ENCODE measurements around the gene ELF5. TPM values are rescaled to one million over a fixed set of nuclear protein-coding genes. Genes with fewer than 3 reads are reported as not detected.

The ELF5 gene
- total and polyA plus RNA-seq, 2 donors (not counting 1 experiment from before 2014, with no cell fraction given) = not detected

DNA sequence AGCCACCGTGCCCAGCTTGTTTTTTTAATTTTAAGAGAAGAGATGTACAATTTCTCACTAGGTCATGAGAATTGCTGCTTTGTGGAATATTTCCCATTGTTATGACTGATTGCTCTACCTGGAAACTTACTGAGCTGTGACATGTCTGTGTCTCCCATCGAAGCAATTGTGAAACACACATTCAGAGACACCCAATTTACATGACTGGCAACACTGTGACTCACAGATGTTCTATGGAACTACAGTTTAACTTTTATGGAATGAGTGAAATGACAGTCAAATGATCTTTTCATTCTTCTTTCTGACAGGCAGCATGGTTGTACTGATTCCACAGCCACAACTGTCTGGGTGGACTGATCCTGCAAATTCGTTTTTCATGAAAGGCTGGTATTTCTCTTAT, 32.3 kb downstream of the ELF5 start:
- DNase-seq (ENCODE audit: low read depth in 2 of 2) = no peak
- H3K27ac ChIP-seq (ENCODE audit: insufficient read depth, low read length) = no peak overlapping the region
- peaks cover 2% of the 10 kb centered on the region for H3K27me3 ChIP-seq (ENCODE audit: control insufficient read depth, insufficient read depth, low read length)
- no peak for TF ChIP-seq EZH2 (IDR thresholded peaks at IDR 0.05; ENCODE audit: low read length, missing control alignments)
- TF ChIP-seq, protein P1, sequence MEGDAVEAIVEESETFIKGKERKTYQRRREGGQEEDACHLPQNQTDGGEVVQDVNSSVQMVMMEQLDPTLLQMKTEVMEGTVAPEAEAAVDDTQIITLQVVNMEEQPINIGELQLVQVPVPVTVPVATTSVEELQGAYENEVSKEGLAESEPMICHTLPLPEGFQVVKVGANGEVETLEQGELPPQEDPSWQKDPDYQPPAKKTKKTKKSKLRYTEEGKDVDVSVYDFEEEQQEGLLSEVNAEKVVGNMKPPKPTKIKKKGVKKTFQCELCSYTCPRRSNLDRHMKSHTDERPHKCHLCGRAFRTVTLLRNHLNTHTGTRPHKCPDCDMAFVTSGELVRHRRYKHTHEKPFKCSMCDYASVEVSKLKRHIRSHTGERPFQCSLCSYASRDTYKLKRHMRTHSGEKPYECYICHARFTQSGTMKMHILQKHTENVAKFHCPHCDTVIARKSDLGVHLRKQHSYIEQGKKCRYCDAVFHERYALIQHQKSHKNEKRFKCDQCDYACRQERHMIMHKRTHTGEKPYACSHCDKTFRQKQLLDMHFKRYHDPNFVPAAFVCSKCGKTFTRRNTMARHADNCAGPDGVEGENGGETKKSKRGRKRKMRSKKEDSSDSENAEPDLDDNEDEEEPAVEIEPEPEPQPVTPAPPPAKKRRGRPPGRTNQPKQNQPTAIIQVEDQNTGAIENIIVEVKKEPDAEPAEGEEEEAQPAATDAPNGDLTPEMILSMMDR (conservative IDR thresholded peaks at IDR 0.05 in 1 of 2, IDR thresholded peaks at IDR 0.05 in 1 of 2; ENCODE audit: low read depth in 1 of 2, low read length in 2 of 2) = no peak
- H2AFZ ChIP-seq (ENCODE audit: low read length) = no peak overlapping the region
- no peak overlapping the region for H3K4me2 ChIP-seq (ENCODE audit: extremely low read depth, insufficient read depth, low read length)
- H3K4me1 ChIP-seq (ENCODE audit: control insufficient read depth, extremely low read depth, insufficient read depth, low read length) = no peaks in the 10 kb centered on the region
- no peaks in the 10 kb centered on the region for H4K20me1 ChIP-seq (ENCODE audit: control insufficient read depth, extremely low read depth, insufficient read depth, low read length)
- no peaks in the 10 kb centered on the region for H3K9me3 ChIP-seq (ENCODE audit: control insufficient read depth, insufficient read depth, low read depth, low read length)
- no peaks in the 10 kb centered on the region for H3K79me2 ChIP-seq (ENCODE audit: control insufficient read depth, insufficient read depth, low read length)
- no peak overlapping the region for H3K9ac ChIP-seq (ENCODE audit: insufficient read depth, low read length)
- H3K36me3 ChIP-seq (ENCODE audit: control insufficient read depth, insufficient read depth, low read length) = no peaks in the 10 kb centered on the region
- H3K4me3 ChIP-seq (replicated peaks in 1 of 4; ENCODE audit: control extremely low read depth in 1 of 4, insufficient read depth in 1 of 4, low read depth in 3 of 4, low read length in 4 of 4) = no peak overlapping the region

- no peaks in the 10 kb centered on the region for H3K36me3 ChIP-seq (ENCODE audit: control insufficient read depth, insufficient read depth, low read length)
- TF ChIP-seq EZH2 (IDR thresholded peaks at IDR 0.05; ENCODE audit: low read length, missing control alignments) = no peak
- TF ChIP-seq, protein P1 (conservative IDR thresholded peaks at IDR 0.05 in 1 of 2, IDR thresholded peaks at IDR 0.05 in 1 of 2; ENCODE audit: low read depth in 1 of 2, low read length in 2 of 2) = no peak
- H3K27me3 ChIP-seq (ENCODE audit: control insufficient read depth, insufficient read depth, low read length) = peaks cover 2% of the 10 kb centered on the region
- no peak overlapping the region for H3K4me2 ChIP-seq (ENCODE audit: extremely low read depth, insufficient read depth, low read length)
- H3K79me2 ChIP-seq (ENCODE audit: control insufficient read depth, insufficient read depth, low read length) = no peaks in the 10 kb centered on the region
- no peak overlapping the region for H3K4me3 ChIP-seq (replicated peaks in 1 of 4; ENCODE audit: control extremely low read depth in 1 of 4, insufficient read depth in 1 of 4, low read depth in 3 of 4, low read length in 4 of 4)
- H2AFZ ChIP-seq (ENCODE audit: low read length) = no peak overlapping the region
- no peaks in the 10 kb centered on the region for H3K9me3 ChIP-seq (ENCODE audit: control insufficient read depth, insufficient read depth, low read depth, low read length)
- DNase-seq (ENCODE audit: low read depth in 2 of 2) = peak in 1 of 2 donors; percentile 74
- no peaks in the 10 kb centered on the region for H4K20me1 ChIP-seq (ENCODE audit: control insufficient read depth, extremely low read depth, insufficient read depth, low read length)
- no peak overlapping the region for H3K27ac ChIP-seq (ENCODE audit: insufficient read depth, low read length)
- H3K9ac ChIP-seq (ENCODE audit: insufficient read depth, low read length) = no peak overlapping the region
- H3K4me1 ChIP-seq (ENCODE audit: control insufficient read depth, extremely low read depth, insufficient read depth, low read length) = no peaks in the 10 kb centered on the region
These were observed 33.3 kb downstream of the ELF5 start for GRCh38 chr11:34480314-34480713.

- Histone ChIP-seq H3K27me3 (ENCODE audit: control insufficient read depth, insufficient read depth, low read length) (peaks cover 2% of the 10 kb centered on the region), H3K27ac (ENCODE audit: insufficient read depth, low read length) (no peak overlapping the region), H4K20me1 (ENCODE audit: control insufficient read depth, extremely low read depth, insufficient read depth, low read length) (no peaks in the 10 kb centered on the region), H3K4me2 (ENCODE audit: extremely low read depth, insufficient read depth, low read length) (no peak overlapping the region), H3K4me3 (replicated peaks in 1 of 4; ENCODE audit: control extremely low read depth in 1 of 4, insufficient read depth in 1 of 4, low read depth in 3 of 4, low read length in 4 of 4) (no peak overlapping the region), H3K79me2 (ENCODE audit: control insufficient read depth, insufficient read depth, low read length) (no peaks in the 10 kb centered on the region), H2AFZ (ENCODE audit: low read length) (no peak overlapping the region), H3K9ac (ENCODE audit: insufficient read depth, low read length) (no peak overlapping the region), H3K36me3 (ENCODE audit: control insufficient read depth, insufficient read depth, low read length) (no peaks in the 10 kb centered on the region), H3K4me1 (ENCODE audit: control insufficient read depth, extremely low read depth, insufficient read depth, low read length) (no peaks in the 10 kb centered on the region), H3K9me3 (ENCODE audit: control insufficient read depth, insufficient read depth, low read depth, low read length) (no peaks in the 10 kb centered on the region)
- no peak for TF ChIP-seq EZH2 (IDR thresholded peaks at IDR 0.05; ENCODE audit: low read length, missing control alignments)
- TF ChIP-seq, protein P1 (conservative IDR thresholded peaks at IDR 0.05 in 1 of 2, IDR thresholded peaks at IDR 0.05 in 1 of 2; ENCODE audit: low read depth in 1 of 2, low read length in 2 of 2) = no peak
- no peak for DNase-seq (ENCODE audit: low read depth in 2 of 2)
These were observed 34.5 kb downstream of the ELF5 start for GRCh38 chr11:34478845-34479663.
